H1 (cell line): ENCODE measurements around the gene PDE9A. TPM values are rescaled to one million over a fixed set of nuclear protein-coding genes. Genes with fewer than 3 reads are reported as not detected.

Experiments
- CEBPB ChIP-seq: IDR thresholded peaks from 2 replicates; pipeline ENCODE4 v1.6.1; 2012; ENCODE audit warnings: low read depth, low read length
- polyA plus RNA-seq, 7 experiments: library from polyadenylated mRNA; depleted of rRNA in 3 of 7; stranded (reverse) in 5 of 7; unstranded in 2 of 7; fragments of >200 nt in 5 of 7; fragments of 200-250 nt in 2 of 7; gene quantifications; 1 replicate in 5 of 7; 2 replicates in 1 of 7; 4 replicates in 1 of 7; pipeline versions ENCODE4 v1.2.1 to v1.2.3, GENCODE V29; 2011 to 2013; ENCODE audit warnings: missing spikeins in 2 of 7, mixed read lengths in 2 of 7
- total RNA-seq: library from RNA; stranded (reverse); fragmentation: NEBNext Ultra II Directional; extraction: Animal tissue kit (Norgen Biotek cat#: 25700); gene quantifications from 2 replicates; pipeline ENCODE4 v1.2.1, GENCODE V29; 2021
- TF ChIP-seq, protein P1 (sequence below), 3 experiments: IDR thresholded peaks; 1 replicate in 2 of 3; 2 replicates in 1 of 3; pipeline versions ENCODE4 v1.5.1 to v1.6.1; 2011; ENCODE audit warnings: low read length in 3 of 3, mild to moderate bottlenecking in 3 of 3, inconsistent platforms in 2 of 3, low read depth in 1 of 3, moderate library complexity in 1 of 3; ENCODE audit not compliant: insufficient read depth in 1 of 3; ENCODE audit errors: control extremely low read depth in 1 of 3

The PDE9A gene
- total and polyA plus RNA-seq, 2 of the 8 experiments (the other 6 are each of a cell fraction or from before 2014, with no cell fraction given): 39.2 to 45.9 TPM

GRCh38 chr21:42815217-42815616 is 161.8 kb downstream of the PDE9A start (continued):
- TF ChIP-seq, protein P1, sequence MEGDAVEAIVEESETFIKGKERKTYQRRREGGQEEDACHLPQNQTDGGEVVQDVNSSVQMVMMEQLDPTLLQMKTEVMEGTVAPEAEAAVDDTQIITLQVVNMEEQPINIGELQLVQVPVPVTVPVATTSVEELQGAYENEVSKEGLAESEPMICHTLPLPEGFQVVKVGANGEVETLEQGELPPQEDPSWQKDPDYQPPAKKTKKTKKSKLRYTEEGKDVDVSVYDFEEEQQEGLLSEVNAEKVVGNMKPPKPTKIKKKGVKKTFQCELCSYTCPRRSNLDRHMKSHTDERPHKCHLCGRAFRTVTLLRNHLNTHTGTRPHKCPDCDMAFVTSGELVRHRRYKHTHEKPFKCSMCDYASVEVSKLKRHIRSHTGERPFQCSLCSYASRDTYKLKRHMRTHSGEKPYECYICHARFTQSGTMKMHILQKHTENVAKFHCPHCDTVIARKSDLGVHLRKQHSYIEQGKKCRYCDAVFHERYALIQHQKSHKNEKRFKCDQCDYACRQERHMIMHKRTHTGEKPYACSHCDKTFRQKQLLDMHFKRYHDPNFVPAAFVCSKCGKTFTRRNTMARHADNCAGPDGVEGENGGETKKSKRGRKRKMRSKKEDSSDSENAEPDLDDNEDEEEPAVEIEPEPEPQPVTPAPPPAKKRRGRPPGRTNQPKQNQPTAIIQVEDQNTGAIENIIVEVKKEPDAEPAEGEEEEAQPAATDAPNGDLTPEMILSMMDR (IDR thresholded peaks at IDR 0.05; ENCODE audit: control extremely low read depth in 1 of 3, insufficient read depth in 1 of 3, low read depth in 1 of 3, low read length in 3 of 3): no peak
- no peak for TF ChIP-seq CEBPB
